Sigmoid colon (tissue), 7 donors: ENCODE results near the gene TMX1. TPM values are rescaled to one million over a fixed set of nuclear protein-coding genes. Genes with fewer than 3 reads are reported as not detected.

Experiments used
- DNase-seq: peaks from one replicate; pipeline ENCODE4 v3.0.0-alpha.2; 2019
- H3K27ac ChIP-seq, 4 donors: fragments of 200-600 bp; sonication (generic); one replicate each; pipeline ENCODE4 v1.5.1; 2016 to 2019; ENCODE audit warnings: mild to moderate bottlenecking in 1 of 4
- H3K27me3 ChIP-seq, 3 donors: fragments of 200-600 bp; sonication (generic); one replicate each; pipeline ENCODE4 v1.5.1; 2019; ENCODE audit warnings: mild to moderate bottlenecking in 1 of 3
- H3K36me3 ChIP-seq, 4 donors: fragments of 200-600 bp; sonication (generic); one replicate each; pipeline ENCODE4 v1.5.1; 2016 to 2019
- H3K4me1 ChIP-seq, 4 donors: fragments of 200-600 bp; sonication (generic); one replicate each; pipeline ENCODE4 v1.5.1; 2017 to 2019
- H3K4me3 ChIP-seq, 4 donors: fragments of 200-600 bp; sonication (generic); one replicate each; pipeline ENCODE4 v1.5.1; 2017 to 2019; ENCODE audit warnings: mild to moderate bottlenecking in 2 of 4, moderate library complexity in 1 of 4
- H3K9me3 ChIP-seq, 4 donors: fragments of 200-600 bp in 3 of 4; sonication (generic) in 3 of 4; one replicate each; pipeline versions ENCODE4 v1.5.1 to v1.6.1; 2013 to 2019
- CTCF ChIP-seq, 4 experiments: fragments of 450-650 bp in 3 of 4; fragments of 200-600 bp in 1 of 4; IDR thresholded peaks; one replicate each; pipeline ENCODE4 v1.5.1; 2016 to 2019; ENCODE audit warnings: antibody characterized with exemption in 4 of 4, mild to moderate bottlenecking in 3 of 4, moderate library complexity in 2 of 4
- EP300 ChIP-seq, 4 donors: sonication (generic); formaldehyde crosslinking; IDR thresholded peaks; one replicate each; pipeline ENCODE4 v1.6.1; 2017; ENCODE audit warnings: antibody characterized with exemption in 4 of 4
- POLR2A ChIP-seq, 2 donors: fragments of 450-650 bp; IDR thresholded peaks; one replicate each; pipeline ENCODE4 v1.6.1; 2016; ENCODE audit warnings: antibody characterized with exemption in 2 of 2, mild to moderate bottlenecking in 2 of 2, moderate library complexity in 2 of 2
- POLR2AphosphoS5 ChIP-seq, 4 donors: sonication (generic); formaldehyde crosslinking; IDR thresholded peaks; one replicate each; pipeline ENCODE4 v1.6.1; 2017; ENCODE audit warnings: antibody characterized with exemption in 4 of 4
- WGBS, 2 donors: extraction: QIAGEN DNeasy Blood & Tissue Kit; methylation state at CpG; one replicate each; pipeline ENCODE4 v1.1.7; 2013; 5-methylcytosine and 5-hydroxymethylcytosine counted together
- intact Hi-C: fragments of 100-400 bp; cut with DNase I; formaldehyde crosslinking; loops from one replicate; pipeline ENCODE4 v1.15.1; 2023
- polyA plus RNA-seq, 3 donors: library from polyadenylated mRNA; stranded (reverse); fragments of 200-250 nt; gene quantifications; one replicate each; pipeline ENCODE4 v1.2.3, GENCODE V29; 2013
- total RNA-seq, 4 donors: library from RNA; depleted of rRNA; stranded (reverse); fragments of >200 nt; gene quantifications; one replicate each; pipeline ENCODE4 v1.1.0, GENCODE V29; 2016
- donor health status: healthy with polysubstance abuse.
- donor health status: Bipolar disorder and iron deficiency.
- donor health status: healthy.

The TMX1 gene
- total and polyA plus RNA-seq, 7 donors, result 5.4 to 38.3 (median 21.2) TPM

DNA sequence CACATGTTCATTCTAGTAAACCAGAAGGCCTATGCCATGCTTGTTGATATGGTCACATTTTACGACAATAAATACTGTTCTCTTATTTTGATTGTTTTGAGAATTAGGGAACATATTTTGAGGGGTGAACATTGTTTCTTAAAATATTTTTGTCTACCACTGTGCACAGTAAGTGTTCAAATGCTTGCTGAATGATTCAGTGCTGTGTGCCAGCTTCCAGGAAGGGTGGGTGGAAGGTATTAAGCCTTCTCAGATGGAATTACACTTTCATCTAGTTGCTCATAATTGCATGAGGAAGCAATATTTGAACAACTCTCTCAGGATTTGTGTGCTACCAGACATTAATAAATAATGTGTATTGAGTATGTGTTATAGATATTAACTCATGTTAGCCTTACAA is 15.5 kb upstream of the TMX1 start:
- Histone ChIP-seq H3K4me1 (peaks cover 0 to 9% (median 0%) of the 10 kb centered on the region in 4 donors), H3K27me3 (no peaks in the 10 kb centered on the region), H3K4me3 (no peak overlapping the region), H3K9me3 (no peaks in the 10 kb centered on the region), H3K27ac (no peak overlapping the region), H3K36me3 (no peaks in the 10 kb centered on the region)
- TF ChIP-seq EP300 (IDR thresholded peaks at IDR 0.05) (no peak), POLR2AphosphoS5 (IDR thresholded peaks at IDR 0.05) (no peak), CTCF (IDR thresholded peaks at IDR 0.05) (no peak), POLR2A (IDR thresholded peaks at IDR 0.05) (no peak)
- WGBS, 2 donors, result 97 to 99% methylated on average over 1 of the region's 1 CpG
- no peak for DNase-seq
- intact Hi-C loops, result loop anchor here (5.0 kb wide), 1 partner anchor 127 kb away; the partner anchor contains the start of gene TRIM9

DNA sequence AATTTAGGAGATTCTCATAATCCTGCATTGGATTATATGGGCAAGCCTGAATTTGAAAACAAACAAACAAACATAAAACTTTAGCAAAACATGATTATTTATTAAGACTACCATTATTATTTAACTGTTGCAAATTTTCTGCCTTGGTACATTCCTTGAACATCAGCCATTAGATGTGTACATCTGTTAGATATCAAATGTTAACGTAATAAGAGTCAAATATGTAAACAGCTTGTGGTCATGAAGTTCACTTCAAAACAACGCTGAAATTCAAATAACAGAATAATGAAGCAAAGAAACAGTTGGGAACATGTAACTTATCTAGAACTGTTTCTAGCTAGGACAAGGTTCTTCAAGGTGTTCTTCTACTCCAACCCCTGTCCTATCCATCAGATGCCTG is 14.3 kb upstream of the TMX1 start:
- intact Hi-C loops, result no loop called here
- TF ChIP-seq CTCF (IDR thresholded peaks at IDR 0.05), result no peak
- TF ChIP-seq EP300 (IDR thresholded peaks at IDR 0.05), result no peak
- TF ChIP-seq POLR2A (IDR thresholded peaks at IDR 0.05), result no peak
- no peak for TF ChIP-seq POLR2AphosphoS5 (IDR thresholded peaks at IDR 0.05)
- Histone ChIP-seq H3K4me3 (no peak overlapping the region), H3K27me3 (no peaks in the 10 kb centered on the region), H3K9me3 (no peaks in the 10 kb centered on the region), H3K36me3 (no peaks in the 10 kb centered on the region), H3K27ac (no peak overlapping the region), H3K4me1 (peaks cover 0 to 9% (median 0%) of the 10 kb centered on the region in 4 donors)
- 72 to 82% methylated on average over 2 of the region's 2 CpGs for WGBS, 2 donors
- DNase-seq, result no peak

DNA sequence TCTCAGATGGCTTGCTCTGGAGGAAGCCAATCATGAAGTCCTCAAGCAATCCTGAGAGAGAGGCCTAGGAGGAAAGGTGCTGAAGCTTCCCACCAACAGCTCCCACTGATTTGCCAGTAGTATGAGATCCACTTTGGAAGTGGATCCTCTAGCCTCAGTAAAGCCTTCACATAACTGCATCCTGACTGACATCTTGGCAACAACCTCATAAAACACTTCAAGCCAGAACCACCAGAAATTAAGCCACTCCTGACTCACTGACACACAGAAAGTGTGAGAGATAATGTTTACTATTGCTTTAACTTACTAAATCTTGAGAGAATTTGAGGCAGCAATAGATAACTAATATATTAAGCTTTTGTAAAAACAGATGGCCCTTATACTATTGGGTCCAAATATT is 11.7 kb upstream of the TMX1 start:
- intact Hi-C loops, result no loop called here
- no peak for TF ChIP-seq CTCF (IDR thresholded peaks at IDR 0.05)
- no peak for TF ChIP-seq POLR2A (IDR thresholded peaks at IDR 0.05)
- TF ChIP-seq POLR2AphosphoS5 (IDR thresholded peaks at IDR 0.05), result no peak
- no peak for TF ChIP-seq EP300 (IDR thresholded peaks at IDR 0.05)

GRCh38 chr14:51228890-51229289 is 11.2 kb upstream of the TMX1 start:
- intact Hi-C loops, result no loop called here
- Histone ChIP-seq H3K27me3 (no peaks in the 10 kb centered on the region), H3K4me1 (peaks cover 0 to 9% (median 0%) of the 10 kb centered on the region in 4 donors), H3K4me3 (no peak overlapping the region), H3K27ac (no peak overlapping the region), H3K9me3 (no peaks in the 10 kb centered on the region), H3K36me3 (no peaks in the 10 kb centered on the region)
- DNase-seq, result no peak
- WGBS, 2 donors, result 79 to 80% methylated on average over 1 of the region's 1 CpG
- TF ChIP-seq POLR2A (IDR thresholded peaks at IDR 0.05) (no peak), CTCF (IDR thresholded peaks at IDR 0.05) (no peak), POLR2AphosphoS5 (IDR thresholded peaks at IDR 0.05) (no peak), EP300 (IDR thresholded peaks at IDR 0.05) (no peak)

More for the DNA sequence above, 11.7 kb upstream of the TMX1 start:
- Histone ChIP-seq H3K4me3 (no peak overlapping the region), H3K9me3 (no peaks in the 10 kb centered on the region), H3K4me1 (peaks cover 0 to 9% (median 0%) of the 10 kb centered on the region in 4 donors), H3K27me3 (no peaks in the 10 kb centered on the region), H3K36me3 (no peaks in the 10 kb centered on the region), H3K27ac (no peak overlapping the region)
- DNase-seq, result no peak

GRCh38 chr14:51236314-51236713 is 3.7 kb upstream of the TMX1 start:
- H3K36me3 ChIP-seq, result no peaks in the 10 kb centered on the region
- no peak overlapping the region for H3K4me3 ChIP-seq
- TF ChIP-seq POLR2A (IDR thresholded peaks at IDR 0.05), result no peak
- no peak for TF ChIP-seq CTCF (IDR thresholded peaks at IDR 0.05)
- TF ChIP-seq EP300 (IDR thresholded peaks at IDR 0.05), result no peak
- no peak for TF ChIP-seq POLR2AphosphoS5 (IDR thresholded peaks at IDR 0.05)
- intact Hi-C loops, result no loop called here
- H3K27me3 ChIP-seq, result no peaks in the 10 kb centered on the region
- DNase-seq, result no peak
- no peaks in the 10 kb centered on the region for H3K9me3 ChIP-seq
- H3K27ac ChIP-seq, result no peak overlapping the region
- H3K4me1 ChIP-seq, result peaks cover 0 to 11% (median 7%) of the 10 kb centered on the region in 4 donors
